Endodermal cell (in vitro differentiated cells): ENCODE data around the gene VRTN. TPM values are rescaled to one million over a fixed set of nuclear protein-coding genes. Genes with fewer than 3 reads are reported as not detected.

Experiments
- DNase-seq: peaks from one replicate; pipeline ENCODE4 v3.0.0-alpha.2; 2017
- H3K27ac ChIP-seq: 2 replicates; pipeline ENCODE4 v1.5.1; 2013; ENCODE audit warnings: mild to moderate bottlenecking, low read depth, low read length, moderate library complexity
- H3K27me3 ChIP-seq: 2 replicates; pipeline ENCODE4 v1.6.1; 2013; ENCODE audit warnings: mild to moderate bottlenecking, low read length, moderate library complexity; ENCODE audit not compliant: insufficient read depth, control insufficient read depth, poor library complexity, severe bottlenecking
- H3K36me3 ChIP-seq: 2 replicates; pipeline ENCODE4 v1.7.0; 2013; ENCODE audit warnings: mild to moderate bottlenecking, low read length, moderate library complexity; ENCODE audit not compliant: control insufficient read depth, insufficient read depth
- H3K4me1 ChIP-seq: one replicate; pipeline ENCODE4 v1.7.0; 2013; ENCODE audit warnings: low read length; ENCODE audit not compliant: control insufficient read depth, insufficient read depth
- H3K4me3 ChIP-seq: 2 replicates; pipeline ENCODE4 v1.5.1; 2013; ENCODE audit warnings: mild to moderate bottlenecking, low read length, moderate library complexity
- H3K9ac ChIP-seq: 2 replicates; pipeline ENCODE4 v1.6.1; 2013; ENCODE audit warnings: mild to moderate bottlenecking, low read length, moderate library complexity; ENCODE audit not compliant: poor library complexity, severe bottlenecking; ENCODE audit errors: extremely low read depth
- H3K9me3 ChIP-seq: 2 replicates; pipeline ENCODE4 v1.6.1; 2013; ENCODE audit warnings: mild to moderate bottlenecking, low read length, moderate library complexity; ENCODE audit not compliant: control insufficient read depth
- H3K27ac Mint-ChIP-seq: 2 replicates; pipeline ENCODE4 v1.8.0; 2020; ENCODE audit warnings: mixed read lengths
- H3K27me3 Mint-ChIP-seq: 2 replicates; pipeline ENCODE4 v1.8.0; 2021; ENCODE audit warnings: mild to moderate bottlenecking, mixed read lengths; ENCODE audit not compliant: insufficient read depth
- H3K36me3 Mint-ChIP-seq: 2 replicates; pipeline ENCODE4 v1.8.0; 2020; ENCODE audit warnings: low read depth, mixed read lengths
- H3K4me1 Mint-ChIP-seq: 2 replicates; pipeline ENCODE4 v1.8.0; 2020; ENCODE audit warnings: mixed read lengths
- H3K4me3 Mint-ChIP-seq: 2 replicates; pipeline ENCODE4 v1.8.0; 2020; ENCODE audit warnings: mild to moderate bottlenecking, moderate library complexity, mixed read lengths
- H3K9me3 Mint-ChIP-seq: 2 replicates; pipeline ENCODE4 v1.8.0; 2020; ENCODE audit warnings: mild to moderate bottlenecking, mixed read lengths
- CTCF ChIP-seq: fragments of 200-600 bp; sonication (generic); conservative IDR thresholded peaks from 2 replicates; pipeline ENCODE4 v1.5.0; 2021; ENCODE audit warnings: antibody characterized with exemption, mild to moderate bottlenecking
- WGBS, 2 experiments: methylation state at CpG; one replicate each; pipeline versions ENCODE4 v1.1.5 to v1.1.7; 2013; ENCODE audit warnings: missing lambda C conversion rate in 2 of 2, mixed read lengths in 1 of 2; ENCODE audit not compliant: insufficient coverage in 1 of 2, insufficient read length in 1 of 2; 5-methylcytosine and 5-hydroxymethylcytosine counted together
- total RNA-seq, 2 donors: library from RNA; stranded (reverse); fragmentation: NEBNext Ultra II Directional in 1 of 2; extraction: Animal tissue kit (Norgen Biotek cat#: 25700) in 1 of 2; gene quantifications; 2 replicates in 1 of 2; 3 replicates in 1 of 2; pipeline ENCODE4 v1.2.1, GENCODE V29; 2021

The VRTN gene
- total RNA-seq, 2 donors from 2014 or later: 61.8 to 108 TPM

GRCh38 chr14:74364271-74364880 lies 16.1 kb downstream of the VRTN start:
- Histone ChIP-seq H3K9me3 (no peaks in the 10 kb centered on the region), H3K4me3 (no peak overlapping the region), H3K9ac (no peak overlapping the region), H3K4me1 (peaks cover 16% of the 10 kb centered on the region), H3K27me3 (no peaks in the 10 kb centered on the region), H3K36me3 (peaks cover 19% of the 10 kb centered on the region), H3K27ac (peak overlapping the region; percentile 14)
- H3K4me1 Mint-ChIP-seq: peaks cover 43% of the 10 kb centered on the region
- WGBS, 2 experiments: 89 to 90% methylated on average over 5 to 7 of the region's 7 CpGs
- no peaks in the 10 kb centered on the region for H3K27me3 Mint-ChIP-seq
- DNase-seq: peak; percentile 53
- H3K4me3 Mint-ChIP-seq: no peak overlapping the region
- TF ChIP-seq CTCF: no peak
- peaks cover 32% of the 10 kb centered on the region for H3K36me3 Mint-ChIP-seq
- H3K9me3 Mint-ChIP-seq: no peaks in the 10 kb centered on the region
- H3K27ac Mint-ChIP-seq: peak overlapping the region; percentile 68

GRCh38 chr14:74368026-74368425 lies 19.8 kb downstream of the VRTN start:
- Histone ChIP-seq H3K36me3 (peaks cover 2% of the 10 kb centered on the region), H3K9me3 (no peaks in the 10 kb centered on the region), H3K27me3 (no peaks in the 10 kb centered on the region), H3K4me3 (no peak overlapping the region), H3K9ac (no peak overlapping the region), H3K27ac (no peak overlapping the region), H3K4me1 (peaks cover 6% of the 10 kb centered on the region)
- Mint-ChIP-seq H3K4me1 (peaks cover 17% of the 10 kb centered on the region), H3K4me3 (no peak overlapping the region), H3K27ac (no peak overlapping the region), H3K9me3 (no peaks in the 10 kb centered on the region), H3K27me3 (no peaks in the 10 kb centered on the region), H3K36me3 (peaks cover 14% of the 10 kb centered on the region)
- DNase-seq: no peak
- no peak for TF ChIP-seq CTCF
- WGBS, 2 experiments: 76 to 98% methylated on average over 6 of the region's 6 CpGs

- Histone ChIP-seq H3K27me3 (no peaks in the 10 kb centered on the region), H3K4me1 (peaks cover 6% of the 10 kb centered on the region), H3K4me3 (no peak overlapping the region), H3K27ac (no peak overlapping the region), H3K9ac (no peak overlapping the region), H3K9me3 (no peaks in the 10 kb centered on the region), H3K36me3 (no peaks in the 10 kb centered on the region)
- Mint-ChIP-seq H3K4me1 (peaks cover 17% of the 10 kb centered on the region), H3K9me3 (no peaks in the 10 kb centered on the region), H3K27ac (no peak overlapping the region), H3K4me3 (no peak overlapping the region), H3K36me3 (peaks cover 14% of the 10 kb centered on the region), H3K27me3 (no peaks in the 10 kb centered on the region)
- DNase-seq: no peak
- TF ChIP-seq CTCF: no peak
- 93% methylated on average over 8 of the region's 8 CpGs for WGBS, 2 experiments
Measured at GRCh38 chr14:74368441-74368840, 20.2 kb downstream of the VRTN start.
